Smooth muscle cell of the brain vasculature (primary cell): Measurements from ENCODE around the gene ENOPH1.
"Not testable (repeated sequence)": the region's sequence is repeated elsewhere in the genome, so short reads cannot be mapped to it uniquely, and the experiment has no call there.

ENCODE experiments used
- DNase-seq: peaks from one replicate; pipeline ENCODE4 v3.0.0-alpha.2; 2012; ENCODE audit warnings: low read depth, low spot score

ENOPH1 gene

DNA sequence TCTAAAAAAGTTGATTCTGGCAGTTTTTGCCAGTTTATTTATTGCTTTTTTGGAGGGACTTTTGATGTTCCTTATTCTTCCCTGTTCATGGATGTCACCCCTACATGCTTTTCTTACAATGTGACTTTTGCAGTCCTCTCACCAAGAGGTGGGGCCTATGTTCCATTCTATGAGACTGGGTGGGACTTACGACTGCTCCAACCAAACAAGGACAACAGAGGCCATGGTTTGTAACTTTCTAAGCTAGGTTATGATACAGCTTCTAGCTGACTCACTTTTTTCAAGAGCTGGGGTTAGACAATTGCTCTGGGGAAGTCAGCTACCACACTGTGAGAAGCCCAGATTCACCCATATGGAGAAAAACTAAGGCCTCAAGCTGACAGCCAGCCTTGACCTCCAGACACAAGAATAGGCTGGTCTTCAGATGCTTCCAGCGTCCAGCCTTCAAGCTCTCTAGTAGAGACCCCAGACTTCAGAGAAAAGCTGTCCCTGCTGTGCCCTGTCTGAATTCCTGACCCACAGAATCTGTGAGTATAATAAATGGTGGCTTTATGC is 39.5 kb downstream of the ENOPH1 start:
- no peak for DNase-seq

DNA sequence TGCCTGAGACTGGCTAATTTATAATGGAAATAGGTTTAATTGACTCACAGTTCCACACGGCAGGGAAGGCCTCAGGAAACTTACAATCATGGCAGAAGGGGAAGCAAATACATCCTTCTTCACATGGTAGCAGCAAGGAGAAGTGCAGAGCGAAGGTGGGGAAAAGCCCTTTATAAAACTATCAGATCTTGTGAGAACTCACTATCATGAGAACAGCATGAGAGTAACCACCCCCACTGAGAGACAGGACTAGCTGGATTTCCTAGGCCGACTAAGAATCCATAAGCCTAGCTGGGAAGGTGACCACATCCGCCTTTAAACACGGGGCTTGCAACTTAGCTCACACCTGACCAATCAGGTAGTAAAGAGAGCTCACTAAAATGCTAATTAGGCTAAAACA is 42.7 kb downstream of the ENOPH1 start:
- not testable (repeated sequence) for DNase-seq

DNA sequence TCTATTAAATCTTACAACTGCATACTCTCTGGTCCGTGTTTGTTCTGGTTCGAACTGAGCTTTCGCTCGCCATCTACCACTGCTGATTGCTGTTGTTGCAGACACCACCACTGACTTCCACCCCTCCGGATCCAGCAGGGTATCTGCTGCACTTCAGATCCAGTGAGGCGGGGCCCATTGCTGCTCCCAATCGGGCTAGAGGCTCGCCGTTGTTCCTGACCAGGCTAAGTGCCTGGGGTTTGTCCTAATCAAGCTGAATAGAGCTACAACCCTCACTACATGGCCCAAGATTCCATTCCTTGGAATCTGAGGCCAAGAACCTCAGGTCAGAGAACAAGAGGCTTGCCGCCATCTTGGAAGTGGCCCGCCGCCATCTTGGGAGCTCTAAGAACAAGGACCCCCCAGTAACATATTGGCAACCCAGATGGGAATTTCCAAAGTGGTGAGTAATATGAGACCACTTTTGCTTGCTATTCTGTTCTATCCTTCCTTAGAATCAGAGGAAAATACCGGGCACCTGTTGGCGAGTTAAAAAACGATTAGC is 43.3 kb downstream of the ENOPH1 start:
- DNase-seq: no peak

DNA sequence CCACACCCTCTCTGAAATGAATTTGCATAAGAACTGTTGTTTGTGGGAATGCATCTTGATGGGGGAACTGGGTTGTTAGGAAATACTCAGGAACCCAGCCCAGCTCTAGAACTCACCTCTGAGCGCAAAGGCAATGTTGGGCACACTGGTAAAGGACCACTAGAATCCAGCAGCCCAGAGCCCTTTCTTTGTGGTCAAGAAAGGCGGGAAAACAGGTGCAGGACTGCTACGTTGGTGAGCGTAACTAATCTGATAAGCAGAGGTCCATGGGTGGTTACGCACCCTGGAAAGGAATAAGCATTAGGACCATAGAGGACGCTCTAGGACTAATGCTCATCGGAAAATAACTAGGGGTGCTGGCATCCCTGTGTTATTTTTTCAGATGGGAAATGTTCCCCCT is 45.5 kb downstream of the ENOPH1 start:
- not testable (repeated sequence) for DNase-seq

DNA sequence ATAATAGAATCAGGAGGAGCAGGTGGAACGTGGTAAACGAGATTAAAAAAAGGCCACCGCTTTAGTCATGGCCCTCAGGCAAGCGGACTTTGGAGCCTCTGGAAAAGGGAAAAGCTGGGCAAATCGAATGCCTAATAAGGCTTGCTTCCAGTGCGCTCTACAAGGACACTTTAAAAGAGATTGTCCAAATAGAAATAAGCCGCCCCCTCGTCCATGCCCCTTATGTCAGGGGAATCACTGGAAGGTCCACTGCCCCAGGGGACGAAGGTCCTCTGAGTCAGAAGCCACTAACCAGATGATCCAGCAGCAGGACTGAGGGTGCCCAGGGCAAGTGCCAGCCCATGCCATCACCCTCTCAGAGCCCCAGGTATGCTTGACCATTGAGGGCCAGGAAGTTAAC is 47.1 kb downstream of the ENOPH1 start:
- not testable (repeated sequence) for DNase-seq

DNA sequence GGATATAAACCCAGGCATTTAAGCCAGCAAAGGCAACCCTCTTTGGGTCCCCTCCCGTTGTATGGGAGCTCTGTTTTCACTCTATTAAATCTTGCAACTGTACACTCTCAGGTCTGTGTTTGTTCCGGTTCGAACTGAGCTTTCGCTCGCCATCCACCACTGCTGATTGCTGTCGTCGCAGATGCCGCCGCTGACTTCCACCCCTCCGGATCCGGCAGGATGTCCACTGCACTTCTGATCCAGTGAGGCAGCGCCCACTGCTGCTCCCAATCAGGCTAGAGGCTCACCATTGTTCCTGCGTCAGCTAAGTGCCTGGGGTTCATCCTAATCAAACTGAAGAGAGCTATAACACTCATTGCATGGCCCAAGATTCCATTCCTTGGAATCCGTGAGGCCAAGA is 49.2 kb downstream of the ENOPH1 start:
- DNase-seq: no peak

DNA sequence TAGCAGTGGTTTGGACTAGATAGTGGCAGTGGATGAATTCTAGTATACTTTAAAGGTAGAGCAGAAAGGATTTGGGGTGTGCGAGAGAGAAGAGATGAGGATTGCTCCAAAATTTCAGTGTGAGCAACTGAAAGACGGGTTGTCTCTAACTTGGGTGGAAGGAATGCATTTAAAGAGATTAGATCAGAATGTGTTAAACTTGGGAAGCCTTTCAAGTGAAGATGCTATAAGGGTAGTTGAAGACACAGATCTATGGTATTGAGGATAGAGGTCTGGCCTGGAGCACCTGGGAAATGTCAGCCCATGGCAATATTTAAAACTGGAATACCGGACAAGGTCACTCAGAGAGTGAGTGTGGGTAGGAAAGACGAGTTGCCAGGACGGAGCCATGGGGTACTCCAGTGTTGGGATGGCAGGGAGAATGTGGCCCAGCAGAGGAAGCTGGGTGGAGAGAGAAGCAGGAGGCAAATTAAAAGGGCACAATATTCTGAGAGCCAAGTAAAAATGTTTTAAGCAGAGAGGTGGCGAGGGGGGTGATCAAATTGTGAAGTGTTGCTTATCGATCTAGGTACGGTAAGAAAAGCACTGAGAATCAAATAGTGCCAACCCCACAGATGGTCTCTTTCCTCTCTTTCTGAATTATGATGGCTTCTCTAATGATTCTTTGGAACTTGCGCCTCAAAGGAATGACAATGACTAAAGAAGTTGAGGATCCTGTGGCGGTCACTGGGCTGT is 50.5 kb downstream of the ENOPH1 start:
- DNase-seq: no peak

DNA sequence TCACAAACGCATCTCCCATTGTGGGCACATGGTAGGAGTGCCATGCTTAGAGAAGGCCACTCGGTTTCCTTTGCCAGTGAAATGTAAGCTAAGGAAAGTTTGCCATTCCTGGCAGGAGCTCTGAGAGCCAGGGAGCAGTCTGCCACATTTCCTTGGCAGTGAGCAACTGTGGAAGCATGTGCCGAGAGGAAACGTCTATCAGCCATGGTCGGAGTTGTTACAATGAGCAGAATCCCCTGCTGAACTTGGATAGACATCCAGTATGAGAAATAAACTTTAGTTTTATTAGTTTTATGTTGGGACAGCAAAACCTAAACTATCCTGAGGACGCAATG is 51.1 kb downstream of the ENOPH1 start:
- DNase-seq: no peak

DNA sequence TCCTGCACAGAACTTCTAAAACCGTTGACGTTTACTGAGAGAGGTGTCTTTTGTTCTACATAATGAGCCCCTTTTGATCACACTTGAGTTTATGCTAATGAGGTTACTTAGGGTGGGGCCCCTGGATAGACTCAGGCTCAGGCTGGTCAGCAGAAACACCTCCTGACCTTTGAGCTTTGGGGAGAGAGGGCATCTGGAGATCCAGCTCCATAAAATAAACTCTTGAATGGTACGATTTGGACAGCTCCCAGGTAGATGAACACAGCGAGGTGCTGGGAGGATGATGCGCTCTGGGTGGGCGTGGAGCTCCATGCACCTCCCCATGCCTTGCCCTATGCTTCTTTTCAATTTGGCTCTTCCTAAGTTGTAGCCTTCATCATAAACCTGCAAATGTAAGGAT is 52.0 kb downstream of the ENOPH1 start:
- no peak for DNase-seq

DNA sequence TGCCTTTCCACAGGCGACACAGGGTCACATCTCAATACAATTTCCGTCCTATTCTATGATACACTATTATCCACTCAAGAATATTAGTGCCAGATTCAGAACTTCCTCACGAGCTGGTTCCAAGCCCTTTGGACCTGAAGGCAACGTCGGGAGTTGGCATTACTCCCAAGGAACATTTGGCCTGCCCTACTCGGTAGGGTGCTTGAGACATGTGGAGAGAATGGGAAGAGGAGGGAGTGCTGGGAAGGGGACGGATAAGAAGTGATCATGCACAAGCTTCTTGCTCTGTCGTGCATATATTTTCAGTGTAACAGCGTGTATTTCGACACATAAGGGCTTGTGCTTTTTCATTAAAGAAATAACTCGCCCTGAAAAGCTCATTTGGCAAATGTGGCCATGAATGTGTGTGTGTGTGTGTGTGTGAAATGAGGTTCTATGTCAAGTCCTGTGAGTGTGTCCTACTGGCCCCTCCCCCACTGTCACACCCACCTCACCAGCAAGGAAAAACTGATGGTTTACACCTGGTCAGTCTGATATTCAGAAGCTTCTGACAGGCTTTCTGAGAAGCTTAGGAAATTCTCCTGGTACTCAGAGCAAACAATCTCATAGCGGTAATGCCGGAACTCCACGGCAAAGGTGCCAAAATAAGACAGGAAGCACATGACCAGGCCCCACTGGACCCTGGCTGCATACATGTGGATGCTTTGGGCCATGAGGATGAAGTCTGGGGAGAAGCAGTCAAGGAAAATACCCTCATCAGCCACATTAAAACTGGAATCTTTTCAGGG is 54.8 kb downstream of the ENOPH1 start:
- no peak for DNase-seq

DNA sequence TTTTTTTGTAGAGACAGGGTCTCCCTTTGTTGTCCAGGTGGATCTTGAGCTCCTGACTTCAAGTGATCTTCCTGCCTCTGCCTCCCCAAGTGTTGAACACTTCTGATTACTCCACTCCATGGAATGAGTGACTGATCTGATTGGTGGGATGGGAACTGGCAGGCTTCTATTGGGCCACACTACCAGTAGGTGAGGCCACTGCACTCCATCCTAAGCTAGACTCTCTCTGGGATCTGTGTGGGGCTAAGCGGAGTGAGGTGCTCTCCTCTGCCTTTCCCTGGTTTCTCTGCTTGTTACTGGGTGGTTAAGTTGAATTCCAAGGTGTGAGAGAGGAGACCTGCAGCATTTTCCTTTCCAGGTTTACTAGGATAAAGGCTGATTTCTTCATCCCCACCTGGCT is 58.7 kb downstream of the ENOPH1 start:
- DNase-seq: no peak

DNA sequence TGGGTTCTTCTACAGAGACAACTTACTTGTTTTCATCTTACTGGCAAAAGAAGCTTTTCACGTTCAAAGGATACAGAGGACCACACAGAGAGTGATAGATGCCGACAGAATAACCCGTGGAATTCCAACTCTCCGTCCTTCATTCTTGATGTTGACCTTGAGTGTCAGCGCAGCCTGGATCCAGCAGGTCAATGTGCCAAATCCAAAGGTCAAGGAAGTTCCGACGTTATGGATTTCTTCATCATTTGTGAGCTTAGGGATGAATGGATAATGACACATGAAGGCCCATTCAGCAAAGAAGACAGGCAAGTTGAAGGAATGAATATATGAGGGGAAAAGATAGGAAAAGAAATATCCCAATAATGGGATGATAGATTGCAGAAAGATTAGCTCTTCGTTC is 59.6 kb downstream of the ENOPH1 start:
- no peak for DNase-seq

DNA sequence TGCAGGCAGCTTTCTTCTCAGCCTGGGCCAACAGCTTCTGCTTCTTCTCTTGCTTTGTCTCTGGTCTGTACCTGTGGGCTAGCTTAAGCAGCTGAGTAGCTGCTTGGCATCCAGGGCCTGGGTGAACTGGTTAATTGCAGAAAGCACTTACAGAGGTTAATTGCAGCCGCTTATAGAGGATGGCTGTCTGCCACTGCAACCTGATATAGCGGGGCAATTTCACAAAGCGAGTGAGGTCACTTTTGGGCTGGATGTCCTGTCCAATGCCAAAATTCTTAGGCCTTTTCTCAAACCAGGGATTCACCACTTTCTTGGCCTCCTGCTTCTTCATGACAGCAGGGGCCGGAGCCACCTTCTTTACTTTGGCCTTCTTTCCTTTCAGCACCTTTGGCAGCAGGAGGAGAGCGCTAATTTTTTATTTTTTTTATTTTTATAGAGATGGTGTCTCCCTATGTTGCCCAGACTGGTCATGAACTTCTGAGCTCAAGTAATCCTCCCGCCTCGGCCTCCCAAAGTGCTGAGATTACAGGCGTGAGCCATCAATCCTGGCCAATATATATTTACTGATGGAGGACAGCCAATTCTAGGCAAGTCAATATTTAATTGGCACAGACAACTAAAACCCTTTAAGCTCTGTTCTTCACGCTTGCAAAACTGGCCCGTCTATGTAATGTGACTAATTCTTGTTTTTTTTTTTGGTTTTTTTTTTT is 61.0 kb downstream of the ENOPH1 start:
- no peak for DNase-seq

DNA sequence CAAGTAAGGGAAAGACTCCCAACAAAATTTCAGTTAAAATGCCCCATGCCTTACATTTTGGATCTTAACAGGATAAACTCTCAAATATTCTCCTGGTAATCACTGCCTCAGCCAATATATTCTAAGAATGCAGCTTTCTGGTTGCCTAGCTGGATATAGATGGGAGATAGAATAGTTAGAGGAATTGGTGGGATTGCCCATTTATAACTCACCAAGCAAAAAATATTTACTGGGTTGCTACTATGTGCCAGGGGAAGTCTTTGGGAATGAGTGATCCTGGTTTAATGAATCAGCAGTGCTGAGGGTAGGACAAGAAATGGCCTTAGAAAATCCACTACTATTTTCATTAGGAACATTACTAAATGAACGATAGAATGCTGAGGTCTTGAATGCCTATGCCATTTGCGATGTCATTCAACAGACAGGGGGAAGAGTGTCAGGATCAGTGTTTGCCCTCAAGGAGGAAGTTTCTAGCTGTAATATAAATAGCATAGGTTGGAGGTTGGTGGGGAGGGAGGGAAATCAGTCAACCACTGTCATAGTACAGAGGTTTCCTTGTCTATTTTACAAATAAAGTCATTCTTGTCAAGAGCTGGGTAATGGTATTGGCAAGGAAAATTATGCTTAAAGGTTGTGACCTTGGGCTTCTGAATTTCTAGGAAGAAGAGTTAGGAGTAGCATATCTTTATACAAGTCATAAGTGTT is 63.5 kb downstream of the ENOPH1 start:
- no peak for DNase-seq

DNA sequence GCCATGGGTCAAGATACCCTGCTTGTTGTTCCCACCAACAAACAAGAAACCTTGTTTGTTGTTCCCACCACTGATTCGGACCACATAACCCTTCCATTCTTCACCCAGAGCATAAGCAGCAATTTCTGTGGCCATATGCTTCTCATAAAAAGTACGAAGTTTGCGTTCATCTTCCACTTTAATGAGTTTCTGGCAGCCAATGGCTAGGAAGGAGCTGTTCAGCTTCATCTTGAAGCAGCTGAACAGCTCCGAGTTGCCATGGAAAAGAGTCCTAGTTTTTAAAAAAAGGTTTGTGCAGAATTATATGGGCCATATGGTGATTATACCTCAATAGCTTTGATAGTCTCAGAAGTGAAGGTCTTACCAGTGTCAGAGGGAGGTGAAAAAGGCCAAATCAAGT is 65.3 kb downstream of the ENOPH1 start:
- DNase-seq: no peak

DNA sequence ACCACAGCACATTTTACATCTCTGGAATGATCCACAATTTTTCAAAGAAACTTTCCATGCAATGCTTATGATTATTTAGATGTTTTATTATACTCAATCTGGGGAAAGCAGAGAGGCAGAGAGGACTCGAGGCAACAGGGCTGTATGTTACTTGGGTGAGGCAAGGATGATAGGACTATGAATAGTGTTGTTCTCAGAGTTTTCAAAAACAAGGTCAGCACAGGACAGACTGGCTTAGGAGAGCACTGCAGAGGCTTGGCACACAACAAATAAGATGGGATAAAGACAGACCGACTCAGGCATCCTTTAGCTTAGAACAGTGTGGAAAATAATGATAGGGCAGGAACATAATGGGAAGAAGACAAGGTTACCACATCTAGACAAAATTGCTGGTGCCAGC is 66.0 kb downstream of the ENOPH1 start:
- no peak for DNase-seq

DNA sequence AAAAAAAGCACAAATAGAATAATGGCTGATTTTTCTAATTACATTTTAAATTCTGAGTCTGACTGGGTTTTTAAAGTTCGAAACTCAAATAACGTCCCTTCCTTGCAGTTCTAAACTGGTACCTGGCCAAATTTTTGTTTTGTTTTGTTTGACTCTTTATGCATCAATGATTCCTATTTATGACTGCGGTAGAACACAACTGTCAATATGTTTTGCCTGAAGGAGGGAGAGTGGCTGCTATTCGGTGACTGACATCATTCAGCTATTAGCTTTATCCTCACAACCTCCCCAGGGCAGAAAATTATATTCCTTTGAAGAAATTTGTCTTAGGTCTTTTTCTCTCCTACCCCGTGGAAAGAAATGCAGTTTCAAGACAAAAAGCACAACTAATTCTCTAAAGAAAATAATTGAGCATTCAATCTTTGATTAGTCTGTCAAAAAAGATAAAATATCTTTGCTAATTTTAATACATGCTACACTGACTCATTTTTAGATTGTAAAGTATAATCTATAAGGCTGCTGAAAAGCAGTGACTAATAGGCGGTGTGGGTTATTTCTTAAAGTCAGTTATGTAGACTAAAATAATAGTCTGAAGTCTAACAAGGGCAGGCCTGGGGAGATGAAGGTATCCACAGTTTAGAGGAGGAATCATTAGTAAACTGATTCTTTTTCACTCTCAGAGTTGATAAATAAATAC is 69.5 kb downstream of the ENOPH1 start:
- DNase-seq: no peak

DNA sequence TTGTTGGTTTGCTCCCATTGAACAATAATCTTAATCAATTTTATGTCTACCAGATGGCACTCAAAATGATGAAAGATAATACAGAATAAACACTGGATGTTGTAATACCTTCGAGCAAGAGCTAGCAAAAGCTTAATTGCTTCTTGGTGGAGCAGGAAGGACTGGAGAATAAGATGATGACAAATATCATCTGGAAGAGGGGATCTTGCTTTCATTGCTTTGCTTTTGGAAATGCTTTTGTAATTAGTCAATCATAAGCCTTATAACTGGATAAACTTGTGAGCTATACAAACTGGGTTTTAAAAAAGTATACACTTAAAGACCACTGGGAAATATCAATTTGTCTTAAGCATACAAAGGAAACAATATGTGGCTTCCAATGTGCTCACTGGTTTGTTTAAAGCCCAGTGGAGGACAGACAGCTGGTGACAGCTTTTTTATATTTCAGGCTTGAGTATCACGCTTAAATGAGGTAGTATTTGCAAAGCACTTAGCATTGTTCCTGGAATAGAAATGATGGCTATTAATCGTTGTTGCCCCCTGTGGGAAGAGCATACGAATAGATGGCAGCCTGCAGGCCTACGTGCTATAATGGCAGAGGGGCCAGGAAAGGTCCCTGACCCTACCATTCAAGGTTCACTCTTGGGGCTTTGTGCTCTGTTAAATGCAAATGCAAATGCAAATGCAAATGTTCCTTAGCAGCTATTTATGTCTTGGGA is 70.2 kb downstream of the ENOPH1 start:
- DNase-seq: no peak

DNA sequence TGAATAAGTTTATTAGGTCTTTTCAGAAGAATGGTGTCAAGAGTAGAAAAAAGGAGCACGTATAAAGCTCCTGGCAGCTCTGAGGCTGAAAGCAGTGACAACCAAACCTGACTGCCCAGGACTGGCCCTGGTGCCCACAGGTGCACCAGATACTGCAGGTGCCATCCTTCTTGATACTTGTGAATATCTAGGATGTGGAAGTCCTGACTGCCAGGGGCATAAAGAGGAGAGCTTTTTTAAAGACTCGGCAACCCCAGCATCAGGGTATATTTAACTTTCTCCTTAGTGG is 70.7 kb downstream of the ENOPH1 start:
- DNase-seq: no peak

DNA sequence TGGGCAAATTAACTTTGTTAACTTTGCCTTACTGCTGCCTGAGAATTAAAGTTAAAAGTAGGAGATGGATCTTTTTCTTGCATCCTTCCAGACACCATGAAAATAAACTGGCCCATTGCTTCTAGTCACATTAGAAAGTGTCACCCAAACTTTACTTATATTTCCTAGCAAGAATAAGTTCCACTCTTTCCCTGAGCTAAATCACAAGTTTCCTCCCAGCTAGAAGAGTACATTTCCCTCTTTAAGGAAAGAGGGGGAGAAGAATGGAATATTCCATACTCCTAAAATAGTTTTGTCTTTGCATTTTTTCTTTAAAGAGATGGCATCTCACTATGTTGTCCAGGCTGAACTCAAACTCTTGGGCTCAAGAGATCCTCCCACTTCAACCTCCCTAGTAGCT is 77.6 kb downstream of the ENOPH1 start:
- no peak for DNase-seq
